B cell (primary cell): ENCODE results near the gene ALOXE3.

Experiments
- EZH2 ChIP-seq: IDR thresholded peaks from 2 replicates; pipeline ENCODE4 v1.6.1; 2012; ENCODE audit warnings: borderline replicate concordance, low read depth, mild to moderate bottlenecking, moderate library complexity, low read length; ENCODE audit not compliant: insufficient read depth, poor library complexity, severe bottlenecking
- TF ChIP-seq, protein P1 (sequence below): fragments of 200-600 bp; IDR thresholded peaks from one replicate; pipeline ENCODE4 v1.8.0; 2022; ENCODE audit warnings: antibody characterized with exemption, mild to moderate bottlenecking

DNA sequence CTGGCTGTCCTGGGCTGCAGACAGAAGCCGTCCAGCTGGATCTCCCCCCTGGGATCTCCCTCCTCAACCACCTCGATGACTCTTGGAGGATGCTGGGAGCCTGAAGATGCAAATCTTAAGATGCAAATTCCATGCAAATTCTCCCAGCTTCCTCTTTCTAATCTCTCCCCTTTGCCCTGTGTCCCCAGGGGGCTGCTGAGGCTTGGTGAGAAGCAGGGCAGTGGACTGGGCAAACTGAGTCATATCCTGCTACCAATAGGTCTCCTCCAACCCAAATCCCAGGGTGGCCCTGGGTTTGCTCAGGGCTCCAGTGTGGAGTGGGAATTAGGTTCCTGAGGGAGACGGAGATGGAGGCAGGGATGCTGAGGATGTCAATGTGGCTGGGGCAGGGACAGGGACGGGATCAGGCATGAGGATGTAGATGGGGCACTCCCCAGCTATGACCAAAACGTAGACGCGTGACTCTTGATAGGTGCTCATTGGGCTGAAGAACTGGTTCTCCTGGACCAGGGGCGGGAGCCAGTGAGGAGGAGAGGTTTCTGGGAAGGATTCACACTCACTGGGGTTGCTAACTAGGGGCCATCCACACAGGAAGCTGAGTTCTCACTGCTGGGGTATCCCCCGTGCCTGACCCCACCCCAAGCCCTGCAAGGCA lies 27.2 kb downstream of the ALOXE3 start:
- TF ChIP-seq, protein P1, sequence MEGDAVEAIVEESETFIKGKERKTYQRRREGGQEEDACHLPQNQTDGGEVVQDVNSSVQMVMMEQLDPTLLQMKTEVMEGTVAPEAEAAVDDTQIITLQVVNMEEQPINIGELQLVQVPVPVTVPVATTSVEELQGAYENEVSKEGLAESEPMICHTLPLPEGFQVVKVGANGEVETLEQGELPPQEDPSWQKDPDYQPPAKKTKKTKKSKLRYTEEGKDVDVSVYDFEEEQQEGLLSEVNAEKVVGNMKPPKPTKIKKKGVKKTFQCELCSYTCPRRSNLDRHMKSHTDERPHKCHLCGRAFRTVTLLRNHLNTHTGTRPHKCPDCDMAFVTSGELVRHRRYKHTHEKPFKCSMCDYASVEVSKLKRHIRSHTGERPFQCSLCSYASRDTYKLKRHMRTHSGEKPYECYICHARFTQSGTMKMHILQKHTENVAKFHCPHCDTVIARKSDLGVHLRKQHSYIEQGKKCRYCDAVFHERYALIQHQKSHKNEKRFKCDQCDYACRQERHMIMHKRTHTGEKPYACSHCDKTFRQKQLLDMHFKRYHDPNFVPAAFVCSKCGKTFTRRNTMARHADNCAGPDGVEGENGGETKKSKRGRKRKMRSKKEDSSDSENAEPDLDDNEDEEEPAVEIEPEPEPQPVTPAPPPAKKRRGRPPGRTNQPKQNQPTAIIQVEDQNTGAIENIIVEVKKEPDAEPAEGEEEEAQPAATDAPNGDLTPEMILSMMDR, result no peak
- TF ChIP-seq EZH2, result no peak
